OCI-LY7 (cell line): ENCODE results near the gene WDFY3. TPM values are rescaled to one million over a fixed set of nuclear protein-coding genes. Genes with fewer than 3 reads are reported as not detected.

Source experiments
- BruUV-seq: library from RNA; stranded (reverse); fragments of 400-500 nt; replicated peaks from 2 replicates; lab custom pipeline; 2021; lab: Mats Ljungman, UMichigan
- CTCF ChIA-PET: fragments of 300-600 bp; sonication (Branson Sonifier 250); formaldehyde crosslinking; loops from one replicate; lab custom pipeline; 2022; ENCODE audit warnings: antibody characterized with exemption; ENCODE audit not compliant: unreplicated experiment; lab: Charles Lee
- POLR2A ChIA-PET: fragments of 300-600 bp; sonication (Branson Sonifier 250); formaldehyde crosslinking; loops from one replicate; lab custom pipeline; 2022; ENCODE audit warnings: antibody characterized with exemption; lab: Charles Lee
- DNase-seq: peaks from one replicate; pipeline ENCODE4 v3.0.0-alpha.2; 2015; ENCODE audit warnings: low spot score
- H2AFZ ChIP-seq: fragments of 200-600 bp; sonication (generic), shearing (Covaris generic); 2 replicates; pipeline ENCODE4 v1.6.1; 2014; ENCODE audit warnings: mild to moderate bottlenecking, antibody characterized with exemption, low read length, moderate library complexity
- H3K27ac ChIP-seq: fragments of 200-600 bp; sonication (generic); 2 replicates; pipeline ENCODE4 v1.5.1; 2014; ENCODE audit warnings: mixed run types, low read depth, mild to moderate bottlenecking, moderate library complexity, low read length, inconsistent platforms; ENCODE audit not compliant: poor library complexity, severe bottlenecking
- H3K36me3 ChIP-seq: fragments of 200-600 bp; sonication (generic); 2 replicates; pipeline ENCODE4 v1.6.1; 2014; ENCODE audit warnings: mild to moderate bottlenecking, antibody characterized with exemption, low read length, moderate library complexity, mixed read lengths; ENCODE audit not compliant: insufficient read depth
- H3K4me1 ChIP-seq: fragments of 200-600 bp; sonication (generic); 2 replicates; pipeline ENCODE4 v1.5.1; 2014; ENCODE audit warnings: mild to moderate bottlenecking, low read length; ENCODE audit not compliant: insufficient read depth, poor library complexity, severe bottlenecking
- H3K4me2 ChIP-seq: fragments of 200-600 bp; sonication (generic); 2 replicates; pipeline ENCODE4 v1.6.1; 2014; ENCODE audit warnings: mild to moderate bottlenecking, low read length
- H3K4me3 ChIP-seq: fragments of 200-600 bp; sonication (generic); 2 replicates; pipeline ENCODE4 v1.5.1; 2014; ENCODE audit warnings: mild to moderate bottlenecking, low read depth, low read length; ENCODE audit not compliant: poor library complexity, severe bottlenecking
- H3K79me2 ChIP-seq: fragments of 200-600 bp; sonication (generic); 2 replicates; pipeline ENCODE4 v1.6.1; 2016; ENCODE audit warnings: low read depth, mild to moderate bottlenecking, low read length, moderate library complexity, mixed read lengths; ENCODE audit not compliant: insufficient read depth
- H3K9me2 ChIP-seq: fragments of 200-600 bp; sonication (generic); 2 replicates; pipeline ENCODE4 v1.6.1; 2016; ENCODE audit warnings: mild to moderate bottlenecking, low read length, mixed read lengths; ENCODE audit not compliant: insufficient read depth
- H3K9me3 ChIP-seq: fragments of 200-600 bp; sonication (generic); 2 replicates; pipeline ENCODE4 v1.6.1; 2014; ENCODE audit warnings: mild to moderate bottlenecking, mixed run types, low read length, mixed read lengths
- H4K20me1 ChIP-seq: fragments of 200-600 bp; sonication (generic); 2 replicates; pipeline ENCODE4 v1.6.1; 2014; ENCODE audit warnings: mild to moderate bottlenecking, antibody characterized with exemption, low read length, moderate library complexity, mixed read lengths; ENCODE audit not compliant: insufficient read depth
- EZH2phosphoT487 ChIP-seq: fragments of 200-600 bp; sonication (generic); IDR thresholded peaks from 2 replicates; pipeline ENCODE4 v1.6.1; 2018; ENCODE audit warnings: low read depth, borderline replicate concordance, mild to moderate bottlenecking, mixed run types, antibody characterized with exemption, low read length, moderate library complexity, mixed read lengths
- intact Hi-C: fragments of 100-400 bp; cut with micrococcal nuclease; formaldehyde crosslinking; loops from one replicate; pipeline ENCODE4 v1.10.0; 2022; ENCODE audit not compliant: unreplicated experiment
- total RNA-seq, 2 experiments: library from RNA; depleted of rRNA in 1 of 2; stranded (reverse); fragments of >200 nt in 1 of 2; shearing (Covaris generic) in 1 of 2; gene quantifications; 2 replicates each; pipeline ENCODE4 v1.2.3, GENCODE V29; 2014 to 2022
- TF ChIP-seq, protein P1 (sequence below): fragments of 200-600 bp; sonication (generic); conservative IDR thresholded peaks from 2 replicates; pipeline ENCODE4 v1.5.1; 2014; ENCODE audit warnings: mild to moderate bottlenecking, antibody characterized with exemption, low read length, moderate library complexity, mixed read lengths

Gene WDFY3
- total RNA-seq, 2 experiments from 2014 or later: not detected

DNA sequence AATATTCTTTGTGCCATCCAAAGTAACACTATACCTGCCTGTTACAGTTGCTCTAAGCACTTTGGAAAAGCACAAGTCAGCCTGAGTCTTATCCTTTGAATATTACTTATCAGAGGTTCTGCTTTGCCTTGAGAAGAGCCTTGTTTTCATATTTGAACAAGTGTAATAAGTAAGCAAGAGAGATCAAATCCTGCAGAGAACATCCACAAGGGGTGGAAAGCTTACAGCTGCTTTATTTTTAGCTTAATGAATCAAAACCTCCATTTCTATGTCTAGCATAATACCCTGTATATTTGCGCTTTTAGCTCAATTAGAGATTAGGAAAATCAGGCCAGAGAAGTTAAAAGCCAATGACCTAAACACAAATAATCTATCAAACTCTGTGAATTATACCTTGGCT, 243.8 kb downstream of the WDFY3 start:
- Histone ChIP-seq H2AFZ (no peak overlapping the region), H3K79me2 (no peaks in the 10 kb centered on the region), H4K20me1 (no peaks in the 10 kb centered on the region), H3K4me2 (no peak overlapping the region), H3K9me2 (no peaks in the 10 kb centered on the region), H3K4me3 (no peak overlapping the region), H3K27ac (no peak overlapping the region), H3K9me3 (no peaks in the 10 kb centered on the region), H3K36me3 (no peaks in the 10 kb centered on the region), H3K4me1 (no peaks in the 10 kb centered on the region)
- ChIA-PET CTCF (no interaction called here), POLR2A (no interaction called here)
- intact Hi-C loops: no loop called here
- BruUV-seq: no TSS peak
- TF ChIP-seq, protein P1, sequence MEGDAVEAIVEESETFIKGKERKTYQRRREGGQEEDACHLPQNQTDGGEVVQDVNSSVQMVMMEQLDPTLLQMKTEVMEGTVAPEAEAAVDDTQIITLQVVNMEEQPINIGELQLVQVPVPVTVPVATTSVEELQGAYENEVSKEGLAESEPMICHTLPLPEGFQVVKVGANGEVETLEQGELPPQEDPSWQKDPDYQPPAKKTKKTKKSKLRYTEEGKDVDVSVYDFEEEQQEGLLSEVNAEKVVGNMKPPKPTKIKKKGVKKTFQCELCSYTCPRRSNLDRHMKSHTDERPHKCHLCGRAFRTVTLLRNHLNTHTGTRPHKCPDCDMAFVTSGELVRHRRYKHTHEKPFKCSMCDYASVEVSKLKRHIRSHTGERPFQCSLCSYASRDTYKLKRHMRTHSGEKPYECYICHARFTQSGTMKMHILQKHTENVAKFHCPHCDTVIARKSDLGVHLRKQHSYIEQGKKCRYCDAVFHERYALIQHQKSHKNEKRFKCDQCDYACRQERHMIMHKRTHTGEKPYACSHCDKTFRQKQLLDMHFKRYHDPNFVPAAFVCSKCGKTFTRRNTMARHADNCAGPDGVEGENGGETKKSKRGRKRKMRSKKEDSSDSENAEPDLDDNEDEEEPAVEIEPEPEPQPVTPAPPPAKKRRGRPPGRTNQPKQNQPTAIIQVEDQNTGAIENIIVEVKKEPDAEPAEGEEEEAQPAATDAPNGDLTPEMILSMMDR: no peak
- TF ChIP-seq EZH2phosphoT487: no peak
- DNase-seq: no peak

DNA sequence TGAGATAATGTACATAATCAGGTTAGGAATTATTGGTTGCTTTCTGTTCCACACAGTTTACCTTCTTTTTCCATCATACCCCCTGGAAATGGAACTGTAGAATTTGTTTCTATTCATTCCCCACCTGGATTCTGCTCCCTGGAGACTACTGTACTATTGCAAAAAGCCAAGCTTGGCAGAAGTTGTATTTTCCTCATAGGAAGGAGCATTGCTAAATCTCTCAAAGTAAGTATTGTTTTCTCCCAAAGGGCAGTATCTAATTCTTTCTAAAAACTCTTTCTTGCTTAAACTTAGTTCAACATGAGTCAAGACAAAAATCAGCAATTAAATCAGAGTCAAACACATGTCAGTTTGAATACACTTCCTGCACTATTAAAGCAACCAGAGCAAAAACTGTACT, 247.4 kb downstream of the WDFY3 start:
- ChIA-PET POLR2A (no interaction called here), CTCF (no interaction called here)
- Histone ChIP-seq H3K4me3 (no peak overlapping the region), H3K4me1 (no peaks in the 10 kb centered on the region), H4K20me1 (no peaks in the 10 kb centered on the region), H3K9me3 (no peaks in the 10 kb centered on the region), H3K4me2 (no peak overlapping the region), H3K79me2 (no peaks in the 10 kb centered on the region), H2AFZ (no peak overlapping the region), H3K27ac (no peak overlapping the region), H3K9me2 (no peaks in the 10 kb centered on the region), H3K36me3 (no peaks in the 10 kb centered on the region)
- no peak for DNase-seq
- no TSS peak for BruUV-seq
- TF ChIP-seq, protein P1: no peak
- no peak for TF ChIP-seq EZH2phosphoT487
- intact Hi-C loops: no loop called here

DNA sequence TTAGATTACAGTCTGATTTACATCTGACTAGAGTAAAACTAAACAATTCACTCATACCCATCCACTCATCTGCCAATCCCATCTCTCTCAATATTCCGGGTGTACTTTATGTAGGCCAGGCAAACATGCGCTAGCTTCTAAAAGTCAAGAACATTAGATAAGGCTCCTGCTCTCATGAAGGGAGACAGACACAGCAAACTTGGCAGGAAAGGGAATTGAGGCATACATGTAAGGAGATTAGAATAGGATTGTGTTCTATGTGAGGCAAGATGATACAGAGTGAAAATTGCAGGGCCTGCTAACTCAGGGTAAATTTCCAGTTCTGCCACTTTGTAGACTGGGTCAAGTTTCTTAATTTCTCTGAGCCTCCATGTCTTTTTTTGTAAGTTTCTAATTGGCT, 247.8 kb downstream of the WDFY3 start:
- no peak for DNase-seq
- Histone ChIP-seq H4K20me1 (no peaks in the 10 kb centered on the region), H3K27ac (no peak overlapping the region), H3K79me2 (no peaks in the 10 kb centered on the region), H3K4me2 (no peak overlapping the region), H3K9me3 (no peaks in the 10 kb centered on the region), H3K9me2 (no peaks in the 10 kb centered on the region), H3K4me3 (no peak overlapping the region), H3K4me1 (no peaks in the 10 kb centered on the region), H3K36me3 (no peaks in the 10 kb centered on the region), H2AFZ (no peak overlapping the region)
- no TSS peak for BruUV-seq
- ChIA-PET CTCF (no interaction called here), POLR2A (no interaction called here)
- intact Hi-C loops: no loop called here
- TF ChIP-seq, protein P1: no peak
- TF ChIP-seq EZH2phosphoT487: no peak
